Measurements from ENCODE around the gene HABP4. TPM values are rescaled to one million over a fixed set of nuclear protein-coding genes. Genes with fewer than 3 reads are reported as not detected.
A peak's percentile ranks its signal among the peaks of the same experiment; 100 is the strongest.
"Not testable (repeated sequence)": the region's sequence is repeated elsewhere in the genome, so short reads cannot be mapped to it uniquely, and the experiment has no call there.

HABP4 gene
- total and polyA plus RNA-seq, 5 donors = 17.1 to 21.7 (median 19.4) TPM

DNA sequence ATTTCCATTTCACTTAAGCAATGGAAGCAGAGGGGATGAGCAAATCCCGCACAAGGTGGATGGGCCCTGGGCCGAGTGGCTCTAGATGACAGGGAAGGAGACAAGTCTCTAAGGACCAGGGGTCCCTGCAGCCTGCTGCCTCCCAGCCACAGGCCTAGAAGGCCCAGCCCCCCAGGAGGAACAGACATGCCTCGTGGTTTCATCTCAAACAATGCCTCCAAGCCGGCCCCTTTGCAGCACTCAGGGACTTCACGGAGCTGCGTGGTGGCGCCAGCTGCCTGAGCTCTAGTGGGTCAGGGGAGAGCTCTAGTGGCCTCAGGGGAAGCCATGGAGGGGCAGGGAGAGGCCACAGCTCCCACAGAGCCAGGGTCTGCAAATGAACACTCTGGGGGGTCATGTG is 48.8 kb downstream of the HABP4 start:
- ATAC-seq = no peak
- no peaks in the 10 kb centered on the region for H3K27me3 ChIP-seq (ENCODE audit: control insufficient read depth, insufficient read depth)

DNA sequence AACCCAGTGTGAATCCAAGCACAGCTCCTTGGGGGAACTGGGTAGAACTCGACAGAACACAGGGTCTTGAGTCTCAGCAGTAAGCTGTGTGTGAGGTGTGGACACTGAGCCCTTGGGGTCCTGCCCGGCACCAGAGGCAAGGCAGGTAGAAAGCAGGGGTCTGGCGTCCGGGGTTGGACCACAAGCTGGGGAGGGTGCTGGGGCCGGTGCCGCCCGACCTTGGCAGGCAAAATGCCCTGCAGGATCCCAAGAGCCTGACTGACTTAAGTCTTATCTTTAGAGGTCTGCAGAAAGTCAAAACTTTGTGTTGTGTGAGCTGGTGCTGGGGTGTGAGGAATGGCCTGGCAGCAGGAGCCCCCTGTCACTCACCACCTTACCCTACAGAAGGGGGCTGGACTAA is 49.3 kb downstream of the HABP4 start:
- intact Hi-C loops (cut with DNase I) = loop anchor here in 1 of 4 donors (10.0 kb wide), 1 partner anchor 56 kb away; no protein-coding TSS in a partner anchor
- peak in 1 of 3 donors; percentile 37 for DNase-seq
- Histone ChIP-seq H3K9me3 (ENCODE audit: control insufficient read depth, low read length) (no peaks in the 10 kb centered on the region), H3K4me3 (ENCODE audit: low read length) (no peak overlapping the region), H3K4me1 (ENCODE audit: control insufficient read depth, insufficient read depth, low read length) (no peaks in the 10 kb centered on the region), H3K27ac (ENCODE audit: low read length) (no peak overlapping the region), H3K27me3 (ENCODE audit: control insufficient read depth, insufficient read depth) (no peaks in the 10 kb centered on the region)
- ATAC-seq = no peak
- 62% methylated on average over 7 of the region's 7 CpGs for WGBS

More for the DNA sequence above, 48.8 kb downstream of the HABP4 start:
- Histone ChIP-seq H3K27ac (ENCODE audit: low read length) (no peak overlapping the region), H3K9me3 (ENCODE audit: control insufficient read depth, low read length) (no peaks in the 10 kb centered on the region), H3K4me1 (ENCODE audit: control insufficient read depth, insufficient read depth, low read length) (no peaks in the 10 kb centered on the region), H3K4me3 (ENCODE audit: low read length) (no peak overlapping the region)
- WGBS = 78% methylated on average over 7 of the region's 7 CpGs
- intact Hi-C loops (cut with DNase I) = loop anchor here in 1 of 4 donors (10.0 kb wide), 1 partner anchor 56 kb away; no protein-coding TSS in a partner anchor
- DNase-seq = peak in 1 of 3 donors; percentile 21

DNA sequence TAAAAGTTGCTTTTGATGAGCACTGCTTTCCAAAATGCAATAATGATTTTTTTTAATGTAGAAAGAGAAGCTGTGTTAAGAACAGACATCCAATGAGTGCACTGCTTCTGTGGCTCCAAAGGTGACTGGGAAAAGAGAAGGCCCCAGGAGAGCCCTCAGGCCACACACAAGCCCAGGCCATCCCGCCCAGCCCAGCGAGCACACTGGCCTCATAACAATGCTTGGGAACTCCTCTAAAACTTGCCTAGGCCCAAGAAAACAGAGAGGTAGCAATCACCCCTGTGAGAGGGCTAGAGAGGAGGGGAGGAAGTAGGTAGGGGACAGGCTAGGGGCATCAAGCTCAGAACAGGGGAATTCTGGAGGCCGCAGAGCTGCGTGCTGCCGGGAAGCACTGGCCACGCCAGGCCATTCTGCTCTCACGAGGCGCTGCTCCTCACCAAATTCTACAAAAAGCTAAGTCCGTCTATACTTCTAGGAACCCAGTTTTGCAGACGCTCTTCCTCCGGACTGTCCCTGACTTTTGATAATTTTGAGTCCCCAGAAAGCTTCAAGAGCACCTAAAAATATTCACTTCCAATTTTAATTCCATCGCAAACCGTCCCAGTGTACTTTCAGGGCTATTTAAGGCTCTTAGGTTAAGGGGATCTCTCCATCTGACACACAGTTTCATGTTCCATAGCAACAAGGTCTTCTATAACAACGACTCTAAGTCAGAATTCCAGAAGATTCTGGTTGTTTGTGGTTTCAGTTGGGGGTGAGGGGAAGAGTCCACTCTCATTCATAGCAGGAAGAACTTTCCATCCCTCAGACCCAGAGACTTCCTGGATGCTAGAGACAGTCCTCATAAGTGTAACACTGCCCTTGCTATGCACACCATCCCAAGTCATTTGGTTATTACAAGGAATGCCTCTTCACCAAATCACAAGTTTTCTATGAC is 51.0 kb downstream of the HABP4 start:
- Histone ChIP-seq H3K4me1 (ENCODE audit: control insufficient read depth, insufficient read depth, low read length) (no peaks in the 10 kb centered on the region), H3K4me3 (ENCODE audit: low read length) (no peak overlapping the region), H3K27ac (ENCODE audit: low read length) (no peak overlapping the region), H3K27me3 (ENCODE audit: control insufficient read depth, insufficient read depth) (no peaks in the 10 kb centered on the region), H3K9me3 (ENCODE audit: control insufficient read depth, low read length) (no peaks in the 10 kb centered on the region)
- 87% methylated on average over 14 of the region's 14 CpGs for WGBS
- DNase-seq = no peak
- intact Hi-C loops (cut with DNase I) = no loop called here
- ATAC-seq = no peak

DNA sequence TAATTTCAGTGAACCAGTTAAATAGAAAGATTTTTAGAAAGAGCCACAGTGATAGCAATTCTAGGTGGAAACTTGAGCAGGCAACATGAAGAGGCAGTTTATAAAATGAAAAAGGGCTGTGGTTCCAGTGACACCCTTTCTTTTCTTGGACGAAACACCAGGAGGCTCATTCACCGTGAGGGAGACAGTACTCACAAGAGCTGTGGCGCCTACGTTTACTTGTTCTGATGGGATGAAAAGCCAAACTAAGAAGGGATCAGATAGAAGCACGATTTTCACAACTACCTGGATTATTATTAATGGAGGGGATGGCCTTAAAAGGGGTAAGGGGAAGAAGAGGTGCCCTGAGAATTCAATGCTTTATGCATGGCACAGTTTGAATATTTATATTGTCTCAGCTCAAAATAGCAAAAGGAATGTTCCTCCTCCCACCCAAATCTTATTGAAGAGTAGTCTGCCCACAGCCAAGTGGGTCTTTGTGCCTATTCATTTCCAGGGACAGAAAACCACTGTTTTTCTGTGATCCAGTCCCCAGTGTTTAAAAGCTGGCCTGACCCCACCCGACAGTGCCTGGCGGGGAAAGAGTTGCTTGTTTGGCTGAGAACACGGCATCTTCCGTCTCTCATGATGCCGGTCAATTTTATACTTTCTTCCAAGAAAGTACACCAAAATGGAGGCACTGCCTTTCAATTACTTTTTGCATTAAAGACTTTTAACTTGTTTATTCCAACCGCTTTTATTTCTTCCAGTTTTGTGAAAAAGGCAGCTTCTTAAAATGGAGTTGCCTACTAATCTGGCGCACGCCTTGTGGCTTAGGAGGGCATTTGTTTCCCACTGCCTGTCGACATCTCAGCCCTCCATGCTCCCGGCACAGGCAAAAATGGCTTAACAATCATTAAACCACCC is 51.9 kb downstream of the HABP4 start:
- no peaks in the 10 kb centered on the region for H3K9me3 ChIP-seq (ENCODE audit: control insufficient read depth, low read length)
- intact Hi-C loops (cut with DNase I) = no loop called here
- H3K4me1 ChIP-seq (ENCODE audit: control insufficient read depth, insufficient read depth, low read length) = no peaks in the 10 kb centered on the region
- ATAC-seq = no peak
- 83% methylated on average over 15 of the region's 15 CpGs for WGBS
- no peak overlapping the region for H3K4me3 ChIP-seq (ENCODE audit: low read length)
- DNase-seq = no peak
- H3K27me3 ChIP-seq (ENCODE audit: control insufficient read depth, insufficient read depth) = no peaks in the 10 kb centered on the region
- H3K27ac ChIP-seq (ENCODE audit: low read length) = no peak overlapping the region

DNA sequence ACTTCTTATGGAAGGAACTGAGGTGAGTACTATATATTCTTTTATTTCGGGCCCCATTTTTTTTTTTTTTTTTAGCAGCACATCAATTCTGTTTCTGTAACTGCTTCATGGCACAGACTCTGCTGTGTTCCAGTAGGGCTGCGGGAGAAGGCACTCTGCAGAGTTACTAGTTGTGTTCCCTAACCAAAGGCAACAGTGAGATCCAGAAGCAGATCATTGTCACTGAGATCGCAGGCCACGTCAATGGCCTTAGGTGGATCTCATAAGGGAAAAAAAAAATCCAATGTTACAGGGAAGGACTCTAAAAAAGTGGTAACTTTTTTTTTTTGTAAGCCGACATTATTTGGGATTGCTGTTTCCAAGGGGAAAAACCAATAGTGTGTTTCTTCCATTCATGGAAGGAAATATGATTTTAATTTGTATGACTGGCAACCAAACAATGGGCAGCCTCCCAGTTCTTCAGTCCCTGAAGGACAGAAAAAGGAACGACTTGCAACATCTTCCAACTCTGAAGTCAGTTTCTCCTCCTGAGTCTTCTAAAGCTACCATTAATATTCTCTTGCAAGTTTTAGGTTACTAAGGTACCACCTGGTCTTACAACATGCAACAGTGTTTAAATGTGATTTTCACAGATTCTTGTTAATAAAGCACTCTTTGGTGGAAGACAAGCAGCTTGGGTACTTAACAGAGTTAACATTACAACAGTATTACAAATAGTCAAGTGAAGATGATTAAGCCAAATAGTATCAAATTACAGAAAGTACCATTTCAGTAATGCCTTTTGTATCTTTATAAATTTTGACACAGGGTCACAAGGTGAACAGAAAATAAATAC is 52.8 kb downstream of the HABP4 start:
- ATAC-seq = peak in 1 of 2 donors; percentile 40
- Histone ChIP-seq H3K4me3 (ENCODE audit: low read length) (no peak overlapping the region), H3K9me3 (ENCODE audit: control insufficient read depth, low read length) (no peaks in the 10 kb centered on the region), H3K4me1 (ENCODE audit: control insufficient read depth, insufficient read depth, low read length) (no peaks in the 10 kb centered on the region), H3K27ac (ENCODE audit: low read length) (no peak overlapping the region), H3K27me3 (ENCODE audit: control insufficient read depth, insufficient read depth) (no peaks in the 10 kb centered on the region)
- intact Hi-C loops (cut with DNase I) = no loop called here
- DNase-seq = no peak
- 62% methylated on average over 6 of the region's 6 CpGs for WGBS

DNA sequence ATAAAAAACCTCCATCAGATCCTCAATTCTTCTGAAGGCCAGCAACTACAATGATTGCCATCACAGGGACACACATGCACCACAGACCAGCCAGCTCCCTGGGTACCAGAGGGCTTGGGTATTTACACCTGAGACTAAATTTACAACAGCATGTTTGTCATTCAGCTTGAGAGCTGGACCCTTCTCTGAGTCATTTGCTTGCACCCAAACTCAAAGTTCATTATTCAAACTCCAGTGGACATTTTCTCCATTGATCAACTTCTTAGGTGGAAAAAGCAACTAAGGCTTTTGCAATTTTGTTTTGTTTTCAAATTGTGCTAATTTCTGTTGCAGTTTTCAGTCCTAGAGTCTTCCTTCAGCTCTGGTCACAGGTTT is 53.4 kb downstream of the HABP4 start:
- DNase-seq; H3K27me3 ChIP-seq (ENCODE audit: control insufficient read depth, insufficient read depth); H3K9me3 ChIP-seq (ENCODE audit: control insufficient read depth, low read length); ATAC-seq; H3K4me1 ChIP-seq (ENCODE audit: control insufficient read depth, insufficient read depth, low read length); H3K27ac ChIP-seq (ENCODE audit: low read length); H3K4me3 ChIP-seq (ENCODE audit: low read length); intact Hi-C loops (cut with DNase I): not testable (repeated sequence)

DNA sequence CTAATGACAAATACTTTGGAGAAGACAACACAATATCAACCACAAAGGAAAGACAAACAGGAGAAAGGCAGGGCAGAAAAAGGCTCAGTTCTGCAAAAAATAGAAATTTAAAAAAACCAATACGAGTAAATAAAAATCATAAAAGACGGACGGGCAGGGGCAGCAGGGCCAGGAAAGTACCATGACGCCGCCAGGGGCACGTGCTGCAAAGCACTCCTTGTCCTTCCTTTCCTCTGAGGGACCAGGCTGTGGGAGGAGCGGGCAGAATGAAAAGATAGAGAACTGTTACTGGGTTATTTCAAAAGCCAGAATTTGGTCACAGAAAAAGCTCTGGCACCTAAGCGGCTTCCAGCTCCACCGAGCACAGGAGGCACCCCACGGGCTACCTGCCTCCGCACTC is 53.9 kb downstream of the HABP4 start:
- H3K9me3 ChIP-seq (ENCODE audit: control insufficient read depth, low read length) = no peaks in the 10 kb centered on the region
- H3K4me3 ChIP-seq (ENCODE audit: low read length) = no peak overlapping the region
- no peaks in the 10 kb centered on the region for H3K27me3 ChIP-seq (ENCODE audit: control insufficient read depth, insufficient read depth)
- intact Hi-C loops (cut with DNase I) = no loop called here
- H3K27ac ChIP-seq (ENCODE audit: low read length) = no peak overlapping the region
- DNase-seq (no peak), ATAC-seq (no peak)
- WGBS = 95% methylated on average over 11 of the region's 11 CpGs
- H3K4me1 ChIP-seq (ENCODE audit: control insufficient read depth, insufficient read depth, low read length) = no peaks in the 10 kb centered on the region

DNA sequence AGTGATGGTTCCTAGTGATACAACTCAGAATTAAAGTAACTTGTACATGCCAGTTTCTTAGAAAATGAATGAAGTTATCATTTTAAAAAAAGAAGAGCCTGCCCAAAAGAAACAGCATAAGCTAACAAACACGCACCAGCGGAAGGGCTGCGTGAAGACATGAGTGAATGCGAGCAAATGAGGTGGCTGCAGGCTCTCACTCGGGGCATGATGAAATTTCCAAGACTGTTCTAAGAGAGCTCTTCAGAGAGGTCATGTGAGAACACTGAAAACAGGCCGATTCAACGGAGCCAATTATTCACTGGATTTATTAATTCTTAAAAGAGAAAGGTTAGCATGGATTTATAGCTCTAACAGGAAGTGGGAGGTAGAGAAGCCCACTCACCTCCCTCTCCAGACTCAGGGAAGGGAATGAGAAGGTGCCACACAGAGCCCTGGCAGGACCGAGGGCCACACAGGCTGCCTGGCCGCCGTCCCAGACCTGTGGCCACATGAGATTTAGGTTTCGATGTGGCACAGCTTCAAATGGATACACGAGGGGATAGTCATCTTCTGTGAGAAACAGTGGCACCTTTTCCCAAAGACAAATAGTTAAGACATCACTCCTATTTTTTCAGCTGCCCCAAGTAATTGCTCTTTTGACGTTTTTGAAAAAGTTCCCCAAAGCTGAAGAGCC is 55.5 kb downstream of the HABP4 start:
- no peak for DNase-seq
- WGBS = 77% methylated on average over 13 of the region's 13 CpGs
- Histone ChIP-seq H3K27ac (ENCODE audit: low read length) (no peak overlapping the region), H3K4me3 (ENCODE audit: low read length) (no peak overlapping the region), H3K9me3 (ENCODE audit: control insufficient read depth, low read length) (no peaks in the 10 kb centered on the region), H3K4me1 (ENCODE audit: control insufficient read depth, insufficient read depth, low read length) (peaks cover 2% of the 10 kb centered on the region), H3K27me3 (ENCODE audit: control insufficient read depth, insufficient read depth) (no peaks in the 10 kb centered on the region)
- no peak for ATAC-seq
- intact Hi-C loops (cut with DNase I) = no loop called here

DNA sequence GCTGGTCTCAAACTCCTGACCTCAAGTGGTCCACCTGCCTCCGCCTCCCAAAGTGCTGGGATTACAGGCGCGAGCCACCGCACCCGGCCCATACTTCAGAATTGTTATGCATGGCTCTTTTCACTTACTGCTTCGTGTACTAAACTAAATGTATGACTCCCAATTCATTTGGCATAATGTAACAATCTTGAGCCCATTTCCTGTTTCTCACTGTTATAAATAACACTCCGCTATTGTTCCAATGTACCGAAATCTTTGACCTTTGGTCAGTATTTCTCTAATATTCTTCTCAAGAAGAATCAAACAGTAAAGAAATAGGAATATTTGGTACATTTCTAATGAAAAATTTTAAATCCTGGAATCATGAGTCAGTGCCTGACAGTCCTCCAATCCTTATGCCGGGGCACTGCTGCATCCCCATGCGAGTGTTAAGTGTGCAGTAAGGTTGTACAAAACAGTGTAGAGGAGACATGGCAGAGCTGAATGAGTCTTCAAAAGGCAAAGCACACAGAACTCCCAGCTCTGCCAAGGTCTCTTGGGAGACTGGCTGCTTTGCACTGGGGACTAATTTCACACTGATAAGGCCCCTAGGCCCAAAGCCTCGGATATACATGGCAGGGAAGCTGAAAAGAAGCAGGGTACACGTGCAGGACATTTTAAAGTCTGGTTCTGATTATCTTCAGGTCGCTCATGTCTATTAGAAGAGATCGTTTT is 58.4 kb downstream of the HABP4 start:
- H3K4me1 ChIP-seq (ENCODE audit: control insufficient read depth, insufficient read depth, low read length) = peaks cover 2% of the 10 kb centered on the region
- H3K27ac ChIP-seq (ENCODE audit: low read length) = peak overlapping the region; percentile 54
- no peak overlapping the region for H3K4me3 ChIP-seq (ENCODE audit: low read length)
- ATAC-seq = peak; percentile 46 to 59
- no peaks in the 10 kb centered on the region for H3K9me3 ChIP-seq (ENCODE audit: control insufficient read depth, low read length)
- 66% methylated on average over 14 of the region's 14 CpGs for WGBS
- intact Hi-C loops (cut with DNase I) = no loop called here
- no peaks in the 10 kb centered on the region for H3K27me3 ChIP-seq (ENCODE audit: control insufficient read depth, insufficient read depth)
- no peak for DNase-seq

DNA sequence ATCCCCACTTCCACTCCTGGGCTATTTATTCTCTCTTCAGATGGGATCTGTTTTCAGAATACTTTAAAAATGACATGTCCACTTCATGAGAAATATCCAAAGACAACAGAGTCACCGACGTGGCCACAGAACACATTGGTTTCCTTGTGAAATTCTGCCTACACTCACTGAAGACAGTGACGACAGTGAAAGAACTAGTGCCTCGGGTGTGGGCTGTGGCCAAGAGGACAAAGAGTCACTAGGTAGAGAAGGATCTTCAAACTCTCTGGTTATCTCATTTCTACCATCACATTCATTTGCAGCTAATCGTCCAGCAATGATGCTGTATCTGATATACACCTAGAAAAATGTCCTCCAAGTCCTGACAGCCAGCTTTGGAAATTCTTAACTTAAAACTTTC is 59.1 kb downstream of the HABP4 start:
- intact Hi-C loops (cut with DNase I) = no loop called here
- ATAC-seq (no peak), DNase-seq (no peak)
- peak overlapping the region; percentile 54 for H3K27ac ChIP-seq (ENCODE audit: low read length)
- H3K4me1 ChIP-seq (ENCODE audit: control insufficient read depth, insufficient read depth, low read length) = peaks cover 2% of the 10 kb centered on the region
- no peak overlapping the region for H3K4me3 ChIP-seq (ENCODE audit: low read length)
- WGBS = 81% methylated on average over 5 of the region's 5 CpGs
- no peaks in the 10 kb centered on the region for H3K9me3 ChIP-seq (ENCODE audit: control insufficient read depth, low read length)
- H3K27me3 ChIP-seq (ENCODE audit: control insufficient read depth, insufficient read depth) = no peaks in the 10 kb centered on the region

All from right cardiac atrium (tissue), 5 donors.